ENCODE data around the gene TNRC18. TPM values are rescaled to one million over a fixed set of nuclear protein-coding genes. Genes with fewer than 3 reads are reported as not detected.
"Not testable (repeated sequence)": the region's sequence is repeated elsewhere in the genome, so short reads cannot be mapped to it uniquely, and the experiment has no call there.

TNRC18 gene
- total RNA-seq, 1 experiment from 2014 or later = 91.7 TPM

DNA sequence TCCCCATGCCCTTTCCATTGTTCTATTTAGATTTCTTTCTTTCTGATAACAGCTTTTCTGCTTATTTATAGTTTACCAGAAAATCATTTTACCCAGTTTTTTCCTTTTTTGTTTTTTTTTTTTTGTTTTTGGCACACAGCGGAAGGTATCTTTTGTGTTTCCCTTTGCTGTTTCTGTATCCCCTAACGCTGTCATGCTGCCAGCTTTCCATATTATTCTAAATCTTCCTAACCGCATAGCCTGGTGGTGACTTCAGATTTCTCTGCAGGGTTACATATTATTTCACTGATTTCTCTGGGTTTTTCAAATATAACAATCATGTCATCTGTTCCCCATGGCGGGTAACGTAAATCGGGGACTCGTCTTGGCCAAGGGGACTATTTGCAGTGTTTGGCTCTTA, 144.9 kb downstream of the TNRC18 start:
- ChIA-PET CTCF (no interaction called here), POLR2A (ENCODE audit: low non-redundant PET) (no interaction called here)
- TF ChIP-seq, protein P1, sequence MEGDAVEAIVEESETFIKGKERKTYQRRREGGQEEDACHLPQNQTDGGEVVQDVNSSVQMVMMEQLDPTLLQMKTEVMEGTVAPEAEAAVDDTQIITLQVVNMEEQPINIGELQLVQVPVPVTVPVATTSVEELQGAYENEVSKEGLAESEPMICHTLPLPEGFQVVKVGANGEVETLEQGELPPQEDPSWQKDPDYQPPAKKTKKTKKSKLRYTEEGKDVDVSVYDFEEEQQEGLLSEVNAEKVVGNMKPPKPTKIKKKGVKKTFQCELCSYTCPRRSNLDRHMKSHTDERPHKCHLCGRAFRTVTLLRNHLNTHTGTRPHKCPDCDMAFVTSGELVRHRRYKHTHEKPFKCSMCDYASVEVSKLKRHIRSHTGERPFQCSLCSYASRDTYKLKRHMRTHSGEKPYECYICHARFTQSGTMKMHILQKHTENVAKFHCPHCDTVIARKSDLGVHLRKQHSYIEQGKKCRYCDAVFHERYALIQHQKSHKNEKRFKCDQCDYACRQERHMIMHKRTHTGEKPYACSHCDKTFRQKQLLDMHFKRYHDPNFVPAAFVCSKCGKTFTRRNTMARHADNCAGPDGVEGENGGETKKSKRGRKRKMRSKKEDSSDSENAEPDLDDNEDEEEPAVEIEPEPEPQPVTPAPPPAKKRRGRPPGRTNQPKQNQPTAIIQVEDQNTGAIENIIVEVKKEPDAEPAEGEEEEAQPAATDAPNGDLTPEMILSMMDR (conservative IDR thresholded peaks at IDR 0.05; ENCODE audit: low read depth, low read length) = no peak
- TF ChIP-seq EZH2 (IDR thresholded peaks at IDR 0.05; ENCODE audit: borderline replicate concordance, low read depth, low read length, poor library complexity, severe bottlenecking) = no peak
- intact Hi-C loops (cut with micrococcal nuclease; ENCODE audit: unreplicated experiment) = no loop called here
- BruUV-seq (replicated peaks) = no TSS peak
- no peaks in the 10 kb centered on the region for H3K27me3 ChIP-seq (replicated peaks; ENCODE audit: insufficient read depth, low read depth, low read length, poor library complexity)
- no peak overlapping the region for H3K4me3 ChIP-seq (ENCODE audit: low read depth, low read length, poor library complexity, severe bottlenecking)
- no peak for DNase-seq (ENCODE audit: low spot score)
- no peaks in the 10 kb centered on the region for H3K9me3 ChIP-seq (ENCODE audit: low read depth, low read length, poor library complexity, severe bottlenecking)
- no peaks in the 10 kb centered on the region for H3K36me3 ChIP-seq (ENCODE audit: insufficient read depth, low read length, poor library complexity, severe bottlenecking)
- H3K27ac ChIP-seq (ENCODE audit: low read depth, low read length, poor library complexity, severe bottlenecking) = no peak overlapping the region
- no peaks in the 10 kb centered on the region for H3K4me1 ChIP-seq (ENCODE audit: insufficient read depth, low read length, poor library complexity, severe bottlenecking)

DNA sequence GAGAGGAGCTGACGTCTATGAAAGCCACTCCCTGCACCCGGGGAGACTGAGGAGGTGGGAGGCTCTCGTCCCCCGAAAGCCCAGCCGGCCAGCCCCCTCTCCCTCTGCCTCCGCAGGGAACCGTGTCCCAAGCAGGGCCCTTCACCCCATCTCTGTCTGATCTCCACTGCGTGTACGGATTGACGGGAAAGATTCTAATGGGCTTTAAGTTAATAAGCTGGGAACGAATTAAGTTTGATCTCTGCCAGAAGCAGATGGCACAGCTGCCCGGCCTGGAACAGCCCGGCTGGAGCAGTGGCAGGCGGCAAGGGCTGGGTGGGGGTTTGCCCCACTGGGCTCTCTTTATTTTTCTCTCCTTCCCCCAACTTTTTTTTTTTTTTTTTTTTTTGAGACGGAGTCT, 147.0 kb downstream of the TNRC18 start:
- no TSS peak for BruUV-seq (replicated peaks)
- DNase-seq (ENCODE audit: low spot score) = no peak
- Histone ChIP-seq H3K4me1 (ENCODE audit: insufficient read depth, low read length, poor library complexity, severe bottlenecking) (no peaks in the 10 kb centered on the region), H3K27ac (ENCODE audit: low read depth, low read length, poor library complexity, severe bottlenecking) (no peak overlapping the region), H3K9me3 (ENCODE audit: low read depth, low read length, poor library complexity, severe bottlenecking) (no peaks in the 10 kb centered on the region), H3K4me3 (ENCODE audit: low read depth, low read length, poor library complexity, severe bottlenecking) (no peak overlapping the region), H3K27me3 (replicated peaks; ENCODE audit: insufficient read depth, low read depth, low read length, poor library complexity) (no peaks in the 10 kb centered on the region), H3K36me3 (ENCODE audit: insufficient read depth, low read length, poor library complexity, severe bottlenecking) (no peaks in the 10 kb centered on the region)
- TF ChIP-seq, protein P1 (conservative IDR thresholded peaks at IDR 0.05; ENCODE audit: low read depth, low read length) = no peak
- no peak for TF ChIP-seq EZH2 (IDR thresholded peaks at IDR 0.05; ENCODE audit: borderline replicate concordance, low read depth, low read length, poor library complexity, severe bottlenecking)
- intact Hi-C loops (cut with micrococcal nuclease; ENCODE audit: unreplicated experiment) = no loop called here
- CTCF ChIA-PET = no interaction called here
- POLR2A ChIA-PET (ENCODE audit: low non-redundant PET) = no interaction called here

DNA sequence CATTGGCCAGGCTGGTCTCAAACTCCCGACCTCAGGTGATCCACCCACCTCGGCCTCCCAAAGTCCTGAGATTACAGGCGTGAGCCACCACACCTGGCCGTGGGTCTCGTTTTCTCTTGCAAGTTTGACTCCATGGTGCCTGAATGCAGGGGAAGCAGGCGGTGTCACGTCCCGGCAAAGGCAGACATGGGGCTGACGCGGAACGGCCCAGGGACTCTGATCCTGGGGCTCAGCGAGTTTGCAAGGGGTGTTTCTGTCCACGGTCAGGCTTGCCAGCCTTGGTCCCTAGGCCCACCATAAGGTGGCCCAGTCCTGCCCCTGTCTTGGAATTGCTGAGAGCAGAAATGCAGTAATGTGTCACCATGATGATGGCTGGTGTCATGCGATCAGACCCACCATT, 147.5 kb downstream of the TNRC18 start:
- BruUV-seq (replicated peaks); intact Hi-C loops (cut with micrococcal nuclease; ENCODE audit: unreplicated experiment); DNase-seq (ENCODE audit: low spot score); H3K4me3 ChIP-seq (ENCODE audit: low read depth, low read length, poor library complexity, severe bottlenecking); CTCF ChIA-PET; H3K36me3 ChIP-seq (ENCODE audit: insufficient read depth, low read length, poor library complexity, severe bottlenecking); H3K27ac ChIP-seq (ENCODE audit: low read depth, low read length, poor library complexity, severe bottlenecking); POLR2A ChIA-PET (ENCODE audit: low non-redundant PET); H3K9me3 ChIP-seq (ENCODE audit: low read depth, low read length, poor library complexity, severe bottlenecking); H3K4me1 ChIP-seq (ENCODE audit: insufficient read depth, low read length, poor library complexity, severe bottlenecking); H3K27me3 ChIP-seq (replicated peaks; ENCODE audit: insufficient read depth, low read depth, low read length, poor library complexity): not testable (repeated sequence)

GRCh38 chr7:5275510-5275909, 148.1 kb downstream of the TNRC18 start:
- H3K4me3 ChIP-seq (ENCODE audit: low read depth, low read length, poor library complexity, severe bottlenecking); CTCF ChIA-PET; POLR2A ChIA-PET (ENCODE audit: low non-redundant PET); H3K4me1 ChIP-seq (ENCODE audit: insufficient read depth, low read length, poor library complexity, severe bottlenecking); H3K27me3 ChIP-seq (replicated peaks; ENCODE audit: insufficient read depth, low read depth, low read length, poor library complexity); H3K36me3 ChIP-seq (ENCODE audit: insufficient read depth, low read length, poor library complexity, severe bottlenecking); H3K27ac ChIP-seq (ENCODE audit: low read depth, low read length, poor library complexity, severe bottlenecking); BruUV-seq (replicated peaks); intact Hi-C loops (cut with micrococcal nuclease; ENCODE audit: unreplicated experiment); H3K9me3 ChIP-seq (ENCODE audit: low read depth, low read length, poor library complexity, severe bottlenecking); DNase-seq (ENCODE audit: low spot score): not testable (repeated sequence)

DNA sequence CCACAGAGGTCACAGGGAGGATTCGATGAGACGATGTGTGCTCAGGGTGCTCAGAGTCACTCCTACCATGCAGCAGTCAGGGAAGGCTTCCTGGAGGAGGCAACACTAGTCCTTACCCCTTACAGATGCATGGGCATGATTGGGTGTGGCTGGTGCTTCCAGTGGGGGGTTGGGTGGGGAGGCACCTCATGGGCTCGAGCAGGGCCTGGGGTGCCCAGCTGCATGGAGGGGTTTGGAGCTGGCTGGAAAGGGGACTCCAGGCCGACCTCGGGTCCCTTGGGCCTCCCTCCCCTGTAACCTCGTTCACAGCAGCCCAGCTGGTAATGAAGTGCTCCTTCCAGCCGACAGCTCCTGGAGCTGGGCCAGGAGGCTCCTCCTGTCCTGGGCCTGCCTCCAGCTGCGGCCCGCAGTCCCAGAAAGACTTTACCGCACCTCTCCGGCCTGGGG, 148.6 kb downstream of the TNRC18 start:
- CTCF ChIA-PET = interaction anchor here (0.6 kb wide), 1 partner anchor 946 kb away, joined by 7 read pairs; no protein-coding TSS in a partner anchor
- H3K36me3 ChIP-seq (ENCODE audit: insufficient read depth, low read length, poor library complexity, severe bottlenecking); H3K27me3 ChIP-seq (replicated peaks; ENCODE audit: insufficient read depth, low read depth, low read length, poor library complexity); H3K4me3 ChIP-seq (ENCODE audit: low read depth, low read length, poor library complexity, severe bottlenecking); POLR2A ChIA-PET (ENCODE audit: low non-redundant PET); DNase-seq (ENCODE audit: low spot score); H3K4me1 ChIP-seq (ENCODE audit: insufficient read depth, low read length, poor library complexity, severe bottlenecking); BruUV-seq (replicated peaks); H3K27ac ChIP-seq (ENCODE audit: low read depth, low read length, poor library complexity, severe bottlenecking); intact Hi-C loops (cut with micrococcal nuclease; ENCODE audit: unreplicated experiment); H3K9me3 ChIP-seq (ENCODE audit: low read depth, low read length, poor library complexity, severe bottlenecking): not testable (repeated sequence)
